Anterior cingulate cortex (tissue), 58 donors: ENCODE results near the gene BCCIP.

Experiments used
- DNase-seq, 58 donors: peaks; one replicate each; lab custom pipeline; 2025; lab: John Stamatoyannopoulos, UW

BCCIP gene

DNA sequence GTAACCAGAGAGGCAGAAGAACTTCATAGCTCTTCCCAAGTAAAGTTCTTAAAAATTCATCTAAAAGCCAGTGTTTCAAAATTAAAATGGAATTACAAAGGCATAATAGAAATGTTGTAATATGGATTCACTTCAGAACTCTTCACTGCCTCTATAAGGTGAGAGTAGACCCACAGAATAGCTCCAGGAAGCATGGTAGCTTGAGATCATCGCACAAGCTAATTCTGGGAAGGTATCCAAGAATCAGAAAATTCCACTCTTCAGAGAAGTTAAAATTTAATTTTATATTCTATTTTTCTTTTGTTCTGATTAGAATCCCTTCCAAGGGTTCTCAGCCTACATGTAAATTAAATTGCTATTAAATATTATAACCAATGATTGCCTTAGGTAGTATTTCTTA is 59.2 kb downstream of the BCCIP start:
- DNase-seq = no peak

DNA sequence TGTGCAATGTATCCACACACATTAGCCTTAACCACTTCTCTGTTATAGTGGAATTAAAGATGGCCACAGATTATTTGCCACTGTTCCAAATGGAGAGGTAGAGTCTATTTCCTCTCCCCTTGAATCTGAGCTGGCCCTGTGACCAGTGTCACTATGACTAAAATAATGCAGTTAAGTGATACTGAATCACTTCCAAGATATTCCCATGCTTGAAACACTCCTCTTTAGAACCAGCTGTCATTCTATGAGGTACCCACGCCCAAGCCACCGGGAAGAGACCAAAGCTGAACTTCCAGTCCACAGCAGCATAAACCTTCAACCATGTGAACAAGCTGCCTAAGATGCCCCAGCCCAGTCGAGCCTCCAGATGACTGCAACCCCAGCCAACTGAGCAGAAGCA is 59.9 kb downstream of the BCCIP start:
- no peak for DNase-seq
